Calu3 (cell line): Measurements from ENCODE around the gene ZC3H12C. TPM values are rescaled to one million over a fixed set of nuclear protein-coding genes. Genes with fewer than 3 reads are reported as not detected.

ENCODE experiments used
- BruUV-seq: library from RNA; stranded (reverse); fragments of 400-500 nt; replicated peaks from 2 replicates; lab custom pipeline; 2021; lab: Mats Ljungman, UMichigan
- CTCF ChIA-PET: fragments of 300-600 bp; sonication (Branson Sonifier 250); formaldehyde crosslinking; loops from one replicate; lab custom pipeline; 2022; ENCODE audit warnings: antibody characterized with exemption; lab: Charles Lee
- DNase-seq: peaks from one replicate; pipeline ENCODE4 v3.0.0; 2022
- H3K27ac Mint-ChIP-seq: one replicate; pipeline ENCODE4 v1.8.0; 2022; ENCODE audit warnings: mixed read lengths; ENCODE audit not compliant: unreplicated experiment
- H3K27me3 Mint-ChIP-seq: one replicate; pipeline ENCODE4 v1.8.0; 2022; ENCODE audit warnings: mixed read lengths; ENCODE audit not compliant: unreplicated experiment
- H3K36me3 Mint-ChIP-seq: one replicate; pipeline ENCODE4 v1.8.0; 2022; ENCODE audit warnings: mild to moderate bottlenecking, moderate library complexity, mixed read lengths; ENCODE audit not compliant: insufficient read depth, unreplicated experiment
- H3K4me1 Mint-ChIP-seq: one replicate; pipeline ENCODE4 v1.8.0; 2022; ENCODE audit warnings: mild to moderate bottlenecking, low read depth, mixed read lengths; ENCODE audit not compliant: unreplicated experiment
- H3K4me3 Mint-ChIP-seq: one replicate; pipeline ENCODE4 v1.8.0; 2022; ENCODE audit warnings: mild to moderate bottlenecking, low read depth, moderate library complexity, mixed read lengths; ENCODE audit not compliant: unreplicated experiment
- H3K9me3 Mint-ChIP-seq: one replicate; pipeline ENCODE4 v1.8.0; 2022; ENCODE audit warnings: low read depth, mixed read lengths; ENCODE audit not compliant: unreplicated experiment
- CTCF ChIP-seq: fragments of 200-600 bp; IDR thresholded peaks from one replicate; pipeline ENCODE4 v1.8.0; 2022; ENCODE audit warnings: antibody characterized with exemption; ENCODE audit not compliant: unreplicated experiment
- intact Hi-C: fragments of 100-400 bp; cut with micrococcal nuclease; formaldehyde crosslinking; loops from one replicate; pipeline ENCODE4 v1.10.0; 2022; ENCODE audit not compliant: unreplicated experiment
- total RNA-seq: library from RNA; stranded (reverse); gene quantifications from 2 replicates; pipeline ENCODE4 v1.2.3, GENCODE V29; 2022

Gene ZC3H12C
- total RNA-seq, 1 experiment from 2014 or later: 14.1 TPM

DNA sequence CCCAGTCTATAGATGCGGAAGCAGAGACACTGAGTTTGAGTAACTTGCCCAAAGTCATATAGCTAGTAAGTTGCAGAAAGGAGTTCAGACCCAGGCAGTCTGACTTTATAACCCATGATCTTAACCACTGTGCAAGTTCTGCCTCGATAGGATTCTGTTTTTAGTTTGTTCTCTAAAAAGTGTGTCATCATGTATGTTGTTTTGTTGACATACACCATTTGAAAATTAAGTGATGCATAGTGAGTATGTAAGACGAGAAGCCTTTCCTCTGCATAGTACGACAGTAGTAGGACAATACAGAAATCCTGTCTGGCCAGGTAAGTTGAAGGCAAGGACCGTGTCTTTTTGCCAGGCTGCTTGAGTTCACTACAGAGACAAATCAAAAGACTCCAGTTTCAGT is 3.3 kb downstream of the ZC3H12C start:
- peaks cover 17% of the 10 kb centered on the region for H3K36me3 Mint-ChIP-seq
- H3K4me1 Mint-ChIP-seq: peaks cover 9% of the 10 kb centered on the region
- no peak overlapping the region for H3K27ac Mint-ChIP-seq
- no peaks in the 10 kb centered on the region for H3K27me3 Mint-ChIP-seq
- no TSS peak for BruUV-seq
- intact Hi-C loops: loop anchor here (2.0 to 10.0 kb wide), 2 partner anchors 150 to 268 kb away; no protein-coding TSS in a partner anchor
- no peak overlapping the region for H3K4me3 Mint-ChIP-seq
- CTCF ChIA-PET: interaction anchor here (0.6 kb wide), 1 partner anchor 63 kb away, joined by 5 read pairs; no protein-coding TSS in a partner anchor
- DNase-seq: no peak
- no peak for TF ChIP-seq CTCF
- no peaks in the 10 kb centered on the region for H3K9me3 Mint-ChIP-seq

DNA sequence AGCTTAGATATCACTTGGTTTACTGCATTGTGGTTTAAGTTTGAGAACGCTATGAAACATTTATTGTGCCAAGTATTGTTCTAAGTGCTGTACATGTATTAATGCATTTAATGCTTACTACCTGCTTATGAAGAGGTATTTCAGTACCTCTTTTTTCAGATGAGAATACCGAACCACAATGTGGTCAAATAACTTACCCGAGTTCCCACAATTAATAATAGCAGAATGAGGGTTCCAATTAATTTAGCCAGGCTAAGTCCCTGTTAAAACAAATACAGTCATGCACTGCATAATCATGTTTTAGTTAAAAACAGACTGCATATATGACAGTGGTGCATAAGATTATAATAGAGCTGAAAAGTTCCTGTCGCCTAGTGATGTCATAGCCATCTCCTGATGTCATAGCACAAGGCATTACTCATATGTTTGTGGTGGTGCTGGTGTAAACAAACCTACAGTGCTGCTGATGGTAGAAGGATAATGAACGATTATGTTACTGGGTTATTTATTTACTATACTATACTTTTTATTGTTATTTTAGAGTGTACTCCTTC is 4.3 kb downstream of the ZC3H12C start:
- intact Hi-C loops: loop anchor here (2.0 to 10.0 kb wide), 2 partner anchors 151 to 267 kb away; no protein-coding TSS in a partner anchor
- CTCF ChIA-PET: no interaction called here
- H3K27me3 Mint-ChIP-seq: no peaks in the 10 kb centered on the region

GRCh38 chr11:110098645-110099044 is 5.5 kb downstream of the ZC3H12C start:
- no peaks in the 10 kb centered on the region for H3K9me3 Mint-ChIP-seq
- CTCF ChIA-PET: no interaction called here
- intact Hi-C loops: loop anchor here (10.0 kb wide), 1 partner anchor 266 kb away; no protein-coding TSS in a partner anchor
- no TSS peak for BruUV-seq
- no peaks in the 10 kb centered on the region for H3K27me3 Mint-ChIP-seq
- TF ChIP-seq CTCF: no peak
- no peak for DNase-seq
- peaks cover 9% of the 10 kb centered on the region for H3K4me1 Mint-ChIP-seq
- H3K27ac Mint-ChIP-seq: no peak overlapping the region
- peaks cover 7% of the 10 kb centered on the region for H3K36me3 Mint-ChIP-seq
- H3K4me3 Mint-ChIP-seq: no peak overlapping the region

More for the DNA sequence above, 4.3 kb downstream of the ZC3H12C start:
- Mint-ChIP-seq H3K36me3 (peaks cover 12% of the 10 kb centered on the region), H3K4me1 (peaks cover 9% of the 10 kb centered on the region), H3K27ac (no peak overlapping the region), H3K9me3 (no peaks in the 10 kb centered on the region), H3K4me3 (no peak overlapping the region)
- no peak for DNase-seq
- no peak for TF ChIP-seq CTCF
- no TSS peak for BruUV-seq

DNA sequence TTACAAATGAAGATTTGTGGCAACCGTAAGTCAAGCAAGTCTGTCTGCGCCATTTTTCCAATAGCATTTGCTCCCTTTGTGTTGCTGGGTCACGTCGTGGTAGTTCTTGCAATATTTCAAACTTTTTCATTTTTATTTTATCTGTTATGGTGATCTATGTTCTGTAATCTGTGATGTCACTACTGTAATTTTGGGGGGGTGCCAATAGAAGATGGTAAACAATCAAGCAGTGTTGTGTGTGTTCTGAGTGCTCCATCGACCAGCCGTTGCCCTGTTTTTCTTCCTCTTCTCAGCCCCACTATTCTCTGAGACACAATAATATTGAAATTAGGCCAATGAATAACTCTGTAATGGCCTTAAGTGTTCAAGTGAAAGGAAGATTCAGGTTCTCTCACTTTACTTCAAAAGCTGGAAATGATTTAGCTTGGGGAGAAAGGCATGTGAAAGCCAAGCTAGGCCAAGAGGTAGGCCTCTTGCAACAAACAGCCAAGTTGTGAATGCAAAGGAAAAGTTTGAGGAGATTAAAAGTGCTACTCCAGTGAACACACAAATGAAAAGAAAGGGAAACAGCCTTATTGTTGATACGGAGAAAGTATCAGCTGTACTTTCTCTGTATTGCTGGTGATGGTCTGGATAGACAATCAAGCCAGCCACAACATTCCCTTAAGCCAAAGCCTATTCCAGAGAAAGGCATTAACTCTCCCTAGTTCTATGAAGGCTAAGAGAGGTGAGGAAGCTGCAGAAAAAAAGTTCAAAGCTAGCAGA is 7.5 kb downstream of the ZC3H12C start:
- no peaks in the 10 kb centered on the region for H3K36me3 Mint-ChIP-seq
- H3K4me3 Mint-ChIP-seq: no peak overlapping the region
- DNase-seq: no peak
- no peaks in the 10 kb centered on the region for H3K9me3 Mint-ChIP-seq
- peaks cover 4% of the 10 kb centered on the region for H3K4me1 Mint-ChIP-seq
- no TSS peak for BruUV-seq
- CTCF ChIA-PET: no interaction called here
- intact Hi-C loops: no loop called here
- H3K27me3 Mint-ChIP-seq: no peaks in the 10 kb centered on the region
- no peak overlapping the region for H3K27ac Mint-ChIP-seq
- TF ChIP-seq CTCF: no peak
